T-helper 22 cell (primary cell): ENCODE results near the gene GPRC5D.

Experiments
- DNase-seq: peaks from one replicate; pipeline ENCODE4 v3.0.0-alpha.2; 2020; ENCODE audit warnings: low read depth

The GPRC5D gene

GRCh38 chr12:12936983-12937491, 14.9 kb downstream of the GPRC5D start:
- DNase-seq, result no peak

GRCh38 chr12:12934556-12934955, 17.4 kb downstream of the GPRC5D start:
- no peak for DNase-seq

- DNase-seq, result no peak
Observed at GRCh38 chr12:12933742-12934141, 18.2 kb downstream of the GPRC5D start.

GRCh38 chr12:12930633-12931219, 21.2 kb downstream of the GPRC5D start:
- no peak for DNase-seq

- no peak for DNase-seq
Observed at GRCh38 chr12:12929696-12930095, 22.3 kb downstream of the GPRC5D start.

- no peak for DNase-seq
Observed at GRCh38 chr12:12927211-12928079, 24.5 kb downstream of the GPRC5D start.

GRCh38 chr12:12926571-12927071, 25.3 kb downstream of the GPRC5D start:
- no peak for DNase-seq

- no peak for DNase-seq
Observed at GRCh38 chr12:12925388-12925787, 26.6 kb downstream of the GPRC5D start.

- DNase-seq, result no peak
Observed at GRCh38 chr12:12924169-12924568, 27.8 kb downstream of the GPRC5D start.

- DNase-seq, result no peak
Observed at GRCh38 chr12:12922978-12923377, 29.0 kb downstream of the GPRC5D start.

GRCh38 chr12:12922191-12922616, 29.8 kb downstream of the GPRC5D start:
- DNase-seq, result no peak

GRCh38 chr12:12919666-12920435, 32.1 kb downstream of the GPRC5D start:
- DNase-seq, result no peak

- DNase-seq, result no peak
Observed at GRCh38 chr12:12918781-12919389, 33.1 kb downstream of the GPRC5D start.

GRCh38 chr12:12917517-12917916, 34.5 kb downstream of the GPRC5D start:
- DNase-seq, result no peak

- peak; percentile 48 for DNase-seq
Observed at GRCh38 chr12:12916135-12916944, 35.6 kb downstream of the GPRC5D start.

GRCh38 chr12:12915656-12916055, 36.3 kb downstream of the GPRC5D start:
- no peak for DNase-seq

GRCh38 chr12:12912711-12913110, 39.3 kb downstream of the GPRC5D start:
- DNase-seq, result no peak

- DNase-seq, result no peak
Observed at GRCh38 chr12:12909995-12910420, 42.0 kb downstream of the GPRC5D start.

GRCh38 chr12:12909228-12909994, 42.6 kb downstream of the GPRC5D start:
- no peak for DNase-seq

- DNase-seq, result no peak
Observed at GRCh38 chr12:12908711-12909110, 43.3 kb downstream of the GPRC5D start.
